Trophoblast cell (in vitro differentiated cells and primary cell): ENCODE measurements around the gene PDE6B.

Experiments
- DNase-seq, 2 donors: peaks; one replicate each; pipeline ENCODE4 v3.0.0-alpha.2; 2016
- H2AFZ ChIP-seq: 2 replicates; pipeline ENCODE4 v1.6.1; 2013; ENCODE audit warnings: low read length, moderate library complexity, mild to moderate bottlenecking; ENCODE audit not compliant: insufficient read depth, poor library complexity
- H2AK5ac ChIP-seq: 2 replicates; pipeline ENCODE4 v1.6.1; 2013; ENCODE audit warnings: mild to moderate bottlenecking, low read length
- H2BK120ac ChIP-seq: 2 replicates; pipeline ENCODE4 v1.6.1; 2013; ENCODE audit warnings: low read length, mild to moderate bottlenecking, moderate library complexity; ENCODE audit not compliant: insufficient read depth, poor library complexity
- H2BK12ac ChIP-seq: 2 replicates; pipeline ENCODE4 v1.6.1; 2013; ENCODE audit warnings: mild to moderate bottlenecking, low read length, moderate library complexity
- H2BK5ac ChIP-seq: 2 replicates; pipeline ENCODE4 v1.6.1; 2013; ENCODE audit warnings: low read length, low read depth, moderate library complexity, mild to moderate bottlenecking; ENCODE audit not compliant: poor library complexity
- H3K14ac ChIP-seq: 2 replicates; pipeline ENCODE4 v1.6.1; 2013; ENCODE audit warnings: mild to moderate bottlenecking, low read length
- H3K18ac ChIP-seq: 2 replicates; pipeline ENCODE4 v1.6.1; 2013; ENCODE audit warnings: mild to moderate bottlenecking, low read length
- H3K23ac ChIP-seq: 2 replicates; pipeline ENCODE4 v1.6.1; 2013; ENCODE audit warnings: low read length
- H3K27ac ChIP-seq: 2 replicates; pipeline ENCODE4 v1.5.1; 2013; ENCODE audit warnings: low read depth, mild to moderate bottlenecking, inconsistent platforms, low read length, moderate library complexity
- H3K27me3 ChIP-seq: 2 replicates; pipeline ENCODE4 v1.6.1; 2013; ENCODE audit warnings: inconsistent platforms, mild to moderate bottlenecking, low read length, moderate library complexity; ENCODE audit not compliant: insufficient read depth
- H3K36me3 ChIP-seq, 2 experiments: 1 replicate in 1 of 2; 2 replicates in 1 of 2; pipeline ENCODE4 v1.6.1; 2013; ENCODE audit warnings: low read length in 2 of 2, mild to moderate bottlenecking in 2 of 2, moderate library complexity in 1 of 2; ENCODE audit not compliant: insufficient read depth in 2 of 2, control insufficient read depth in 1 of 2
- H3K4ac ChIP-seq: 2 replicates; pipeline ENCODE4 v1.6.1; 2013; ENCODE audit warnings: low read depth, mild to moderate bottlenecking, low read length, moderate library complexity
- H3K4me1 ChIP-seq, 2 experiments: 1 replicate in 1 of 2; 2 replicates in 1 of 2; pipeline ENCODE4 v1.6.1; 2013; ENCODE audit warnings: low read length in 2 of 2, mild to moderate bottlenecking in 2 of 2, moderate library complexity in 1 of 2; ENCODE audit not compliant: insufficient read depth in 2 of 2, control insufficient read depth in 1 of 2
- H3K4me2 ChIP-seq: 2 replicates; pipeline ENCODE4 v1.6.1; 2013; ENCODE audit warnings: inconsistent platforms, mild to moderate bottlenecking, low read length, moderate library complexity
- H3K4me3 ChIP-seq: 2 replicates; pipeline ENCODE4 v1.5.1; 2013; ENCODE audit warnings: mild to moderate bottlenecking, low read depth, low read length, inconsistent platforms
- H3K79me1 ChIP-seq: one replicate; pipeline ENCODE4 v1.6.1; 2013; ENCODE audit warnings: low read length
- H3K79me2 ChIP-seq: 2 replicates; pipeline ENCODE4 v1.6.1; 2013; ENCODE audit warnings: low read length, mild to moderate bottlenecking; ENCODE audit not compliant: control insufficient read depth, insufficient read depth, poor library complexity
- H3K9ac ChIP-seq: 2 replicates; pipeline ENCODE4 v1.6.1; 2013; ENCODE audit warnings: mild to moderate bottlenecking, low read length
- H3K9me3 ChIP-seq: 2 replicates; pipeline ENCODE4 v1.6.1; 2013; ENCODE audit warnings: low read depth, mild to moderate bottlenecking, control low read depth, inconsistent platforms, low read length; ENCODE audit not compliant: insufficient read depth
- H4K12ac ChIP-seq: 2 replicates; pipeline ENCODE4 v1.6.1; 2013; ENCODE audit warnings: low read depth, mild to moderate bottlenecking, low read length, moderate library complexity
- H4K8ac ChIP-seq: 2 replicates; pipeline ENCODE4 v1.6.1; 2013; ENCODE audit warnings: low read depth, mild to moderate bottlenecking, low read length, moderate library complexity
- H4K91ac ChIP-seq: one replicate; pipeline ENCODE4 v1.6.1; 2013; ENCODE audit warnings: low read depth, mild to moderate bottlenecking, low read length, moderate library complexity
- WGBS: extraction: QIAGEN DNeasy Blood & Tissue Kit; methylation state at CpG from one replicate; pipeline ENCODE4 v1.1.7; 2013; ENCODE audit warnings: missing lambda C conversion rate; ENCODE audit not compliant: insufficient read length, insufficient coverage; ENCODE audit errors: extremely low coverage; 5-methylcytosine and 5-hydroxymethylcytosine counted together

PDE6B gene

DNA sequence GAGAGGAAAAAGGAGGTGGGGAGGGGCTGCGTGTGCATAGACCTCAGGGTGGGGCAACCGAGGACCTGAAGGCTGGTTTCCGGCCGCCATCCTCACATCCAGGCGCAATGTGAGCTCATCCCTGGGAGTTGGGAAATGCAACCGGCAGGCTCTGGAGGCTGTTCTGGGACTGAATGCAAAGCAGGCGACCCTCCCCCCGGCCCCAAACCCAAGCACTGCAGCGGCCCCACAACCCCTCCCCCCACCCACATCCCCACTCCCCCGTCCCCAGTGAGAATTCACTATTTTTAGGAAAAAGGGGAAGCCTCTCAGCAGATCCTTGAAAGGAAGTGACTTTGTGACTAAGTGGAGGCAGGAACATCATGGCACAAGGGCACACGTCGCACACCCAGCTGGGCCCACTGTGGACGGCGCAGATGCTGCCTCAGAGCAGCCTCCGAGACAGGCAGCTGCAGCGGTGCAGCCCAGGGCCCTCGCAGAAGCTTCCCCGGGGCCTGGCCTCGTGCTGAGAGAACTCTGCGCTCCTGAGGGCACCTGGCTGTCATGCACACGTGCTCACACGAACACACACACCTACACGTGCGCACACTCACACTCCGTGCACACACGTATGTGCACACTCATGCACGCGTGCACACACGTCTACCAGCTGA is 1.3 kb upstream of the PDE6B start:
- Histone ChIP-seq H3K9me3 (no peaks in the 10 kb centered on the region), H3K36me3 (no peaks in the 10 kb centered on the region), H3K79me2 (no peaks in the 10 kb centered on the region), H2AFZ (no peak overlapping the region), H3K4ac (no peak overlapping the region), H4K91ac (no peak overlapping the region), H2BK12ac (no peak overlapping the region), H3K4me1 (peaks cover 6% of the 10 kb centered on the region in 2 experiments), H2BK120ac (no peak overlapping the region), H3K27ac (no peak overlapping the region), H2AK5ac (no peak overlapping the region), H3K23ac (no peak overlapping the region), H2BK5ac (no peak overlapping the region), H4K12ac (no peak overlapping the region), H3K4me3 (no peak overlapping the region), H4K8ac (no peak overlapping the region), H3K4me2 (no peak overlapping the region), H3K9ac (no peak overlapping the region), H3K18ac (no peak overlapping the region), H3K27me3 (no peaks in the 10 kb centered on the region), H3K79me1 (no peaks in the 10 kb centered on the region), H3K14ac (no peak overlapping the region)
- WGBS: no CpG with 5 or more reads among the region's 29 CpGs
- no peak for DNase-seq

DNA sequence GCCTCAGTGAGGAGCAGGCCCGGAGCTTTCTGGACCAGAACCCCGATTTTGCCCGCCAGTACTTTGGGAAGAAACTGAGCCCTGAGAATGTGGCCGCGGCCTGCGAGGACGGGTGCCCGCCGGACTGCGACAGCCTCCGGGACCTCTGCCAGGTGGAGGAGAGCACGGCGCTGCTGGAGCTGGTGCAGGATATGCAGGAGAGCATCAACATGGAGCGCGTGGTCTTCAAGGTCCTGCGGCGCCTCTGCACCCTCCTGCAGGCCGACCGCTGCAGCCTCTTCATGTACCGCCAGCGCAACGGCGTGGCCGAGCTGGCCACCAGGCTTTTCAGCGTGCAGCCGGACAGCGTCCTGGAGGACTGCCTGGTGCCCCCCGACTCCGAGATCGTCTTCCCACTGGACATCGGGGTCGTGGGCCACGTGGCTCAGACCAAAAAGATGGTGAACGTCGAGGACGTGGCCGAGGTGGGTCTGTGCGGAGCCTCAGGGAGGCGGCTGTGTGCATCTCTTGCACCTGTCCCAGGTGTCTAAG is 323 bp downstream of the PDE6B start:
- no peak overlapping the region for H3K4me3 ChIP-seq
- H4K12ac ChIP-seq: no peak overlapping the region
- no peak overlapping the region for H3K9ac ChIP-seq
- H2AFZ ChIP-seq: no peak overlapping the region
- peaks cover 6% of the 10 kb centered on the region in 2 experiments for H3K4me1 ChIP-seq
- H3K79me1 ChIP-seq: no peaks in the 10 kb centered on the region
- H3K4ac ChIP-seq: no peak overlapping the region
- no peak overlapping the region for H4K8ac ChIP-seq
- no peak overlapping the region for H3K27ac ChIP-seq
- H2BK5ac ChIP-seq: no peak overlapping the region
- no peaks in the 10 kb centered on the region for H3K36me3 ChIP-seq
- H3K23ac ChIP-seq: no peak overlapping the region
- no CpG with 5 or more reads among the region's 39 CpGs for WGBS
- no peak overlapping the region for H4K91ac ChIP-seq
- DNase-seq: no peak
- no peak overlapping the region for H3K18ac ChIP-seq
- no peak overlapping the region for H2AK5ac ChIP-seq
- H3K79me2 ChIP-seq: no peaks in the 10 kb centered on the region
- H3K14ac ChIP-seq: no peak overlapping the region
- H2BK12ac ChIP-seq: no peak overlapping the region
- no peak overlapping the region for H2BK120ac ChIP-seq
- no peaks in the 10 kb centered on the region for H3K27me3 ChIP-seq
- no peaks in the 10 kb centered on the region for H3K9me3 ChIP-seq
- H3K4me2 ChIP-seq: no peak overlapping the region

DNA sequence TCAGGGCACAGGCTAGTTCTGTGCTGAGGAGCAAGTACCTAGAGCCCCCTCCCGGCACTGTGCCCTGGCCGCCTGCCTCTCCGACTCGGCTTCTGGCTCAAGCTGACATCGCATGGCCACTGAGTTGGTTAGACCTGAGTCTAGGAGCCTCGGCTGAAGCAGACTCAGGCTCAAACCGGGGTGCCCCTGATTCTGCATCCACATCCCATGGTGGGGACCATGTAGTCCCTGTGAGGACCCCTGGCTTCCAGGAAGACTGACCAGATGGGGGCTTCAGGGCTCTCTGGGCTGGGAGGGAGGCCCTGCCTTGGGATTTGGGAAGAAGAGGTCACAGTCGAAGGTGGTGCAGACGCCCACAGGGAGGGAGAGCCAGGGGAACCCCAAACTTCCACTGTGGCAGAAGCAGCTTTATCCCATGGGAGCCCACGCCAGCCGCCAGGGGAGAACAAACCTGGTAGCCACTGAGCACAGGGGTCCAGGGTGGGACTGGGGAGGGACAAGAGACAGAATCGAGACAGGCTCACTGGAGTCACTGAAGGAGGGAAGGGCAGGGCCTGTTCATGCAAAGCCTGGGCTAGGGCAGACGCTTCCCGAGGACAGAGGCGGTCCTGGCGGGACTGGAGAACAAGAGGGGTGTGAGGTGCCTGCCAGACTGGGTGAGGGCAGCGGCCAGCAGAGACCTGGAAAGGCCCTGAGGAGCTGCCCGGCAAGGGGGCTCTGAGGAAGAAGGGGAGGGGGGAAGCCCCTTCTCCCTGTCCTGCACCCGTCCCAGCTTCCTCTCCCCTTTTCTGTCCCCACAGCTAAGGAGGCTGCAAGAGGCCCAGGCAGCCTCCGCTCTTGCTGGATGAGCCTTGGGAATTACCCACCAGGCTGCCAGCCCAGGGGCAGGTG is 1.1 kb downstream of the PDE6B start:
- H3K4me1 ChIP-seq: peaks cover 6% of the 10 kb centered on the region in 2 experiments
- DNase-seq: no peak
- H3K18ac ChIP-seq: no peak overlapping the region
- no peak overlapping the region for H3K9ac ChIP-seq
- H2BK12ac ChIP-seq: no peak overlapping the region
- no peak overlapping the region for H4K12ac ChIP-seq
- H2AFZ ChIP-seq: no peak overlapping the region
- H3K14ac ChIP-seq: no peak overlapping the region
- H2BK120ac ChIP-seq: no peak overlapping the region
- H4K8ac ChIP-seq: no peak overlapping the region
- no peak overlapping the region for H2BK5ac ChIP-seq
- H3K79me2 ChIP-seq: no peaks in the 10 kb centered on the region
- H3K27me3 ChIP-seq: no peaks in the 10 kb centered on the region
- no peak overlapping the region for H3K4me2 ChIP-seq
- no peak overlapping the region for H3K4ac ChIP-seq
- no peak overlapping the region for H3K27ac ChIP-seq
- H3K23ac ChIP-seq: no peak overlapping the region
- peaks cover 3% of the 10 kb centered on the region for H3K9me3 ChIP-seq
- H3K79me1 ChIP-seq: no peaks in the 10 kb centered on the region
- no peak overlapping the region for H3K4me3 ChIP-seq
- no CpG with 5 or more reads among the region's 20 CpGs for WGBS
- no peak overlapping the region for H4K91ac ChIP-seq
- no peak overlapping the region for H2AK5ac ChIP-seq
- no peaks in the 10 kb centered on the region for H3K36me3 ChIP-seq

GRCh38 chr4:627347-628125 is 2.2 kb downstream of the PDE6B start:
- Histone ChIP-seq H4K91ac (no peak overlapping the region), H3K27me3 (no peaks in the 10 kb centered on the region), H2BK12ac (no peak overlapping the region), H2AK5ac (no peak overlapping the region), H2BK5ac (no peak overlapping the region), H3K4me3 (no peak overlapping the region), H2BK120ac (no peak overlapping the region), H3K4me1 (peaks cover 6% of the 10 kb centered on the region in 2 experiments), H4K12ac (no peak overlapping the region), H3K14ac (no peak overlapping the region), H3K18ac (no peak overlapping the region), H2AFZ (no peak overlapping the region), H3K79me2 (no peaks in the 10 kb centered on the region), H3K9me3 (peaks cover 13% of the 10 kb centered on the region), H3K4me2 (no peak overlapping the region), H3K27ac (no peak overlapping the region), H3K79me1 (no peaks in the 10 kb centered on the region), H3K4ac (no peak overlapping the region), H3K9ac (no peak overlapping the region), H3K23ac (no peak overlapping the region), H3K36me3 (no peaks in the 10 kb centered on the region), H4K8ac (no peak overlapping the region)
- no CpG with 5 or more reads among the region's 15 CpGs for WGBS
- no peak for DNase-seq
